ENCODE measurements around the gene NEURL1. TPM values are rescaled to one million over a fixed set of nuclear protein-coding genes. Genes with fewer than 3 reads are reported as not detected.

The NEURL1 gene
- total RNA-seq, 1 donor = under 0.01 TPM

- no peak for TF ChIP-seq CTCF (IDR thresholded peaks at IDR 0.05; ENCODE audit: insufficient read depth, low read depth, low read length)
- DNase-seq (ENCODE audit: low read depth) = no peak
- H3K4me3 ChIP-seq (ENCODE audit: low read depth, low read length) = no peak overlapping the region
Observed at GRCh38 chr10:103454026-103454425, 39.5 kb upstream of the NEURL1 start.

GRCh38 chr10:103455235-103455634, 38.3 kb upstream of the NEURL1 start:
- H3K4me3 ChIP-seq (ENCODE audit: low read depth, low read length) = no peak overlapping the region
- no peak for DNase-seq (ENCODE audit: low read depth)
- no peak for TF ChIP-seq CTCF (IDR thresholded peaks at IDR 0.05; ENCODE audit: insufficient read depth, low read depth, low read length)

- no peak overlapping the region for H3K4me3 ChIP-seq (ENCODE audit: low read depth, low read length)
- no peak for DNase-seq (ENCODE audit: low read depth)
- TF ChIP-seq CTCF (IDR thresholded peaks at IDR 0.05; ENCODE audit: insufficient read depth, low read depth, low read length) = no peak
Observed at GRCh38 chr10:103456074-103456660, 37.3 kb upstream of the NEURL1 start.

GRCh38 chr10:103457176-103457712, 36.3 kb upstream of the NEURL1 start:
- DNase-seq (ENCODE audit: low read depth) = no peak
- H3K4me3 ChIP-seq (ENCODE audit: low read depth, low read length) = no peak overlapping the region
- TF ChIP-seq CTCF (IDR thresholded peaks at IDR 0.05; ENCODE audit: insufficient read depth, low read depth, low read length) = no peak

- DNase-seq (ENCODE audit: low read depth) = no peak
- TF ChIP-seq CTCF (IDR thresholded peaks at IDR 0.05; ENCODE audit: insufficient read depth, low read depth, low read length) = no peak
- no peak overlapping the region for H3K4me3 ChIP-seq (ENCODE audit: low read depth, low read length)
Observed at GRCh38 chr10:103457896-103458583, 35.5 kb upstream of the NEURL1 start.

GRCh38 chr10:103458720-103459119, 34.8 kb upstream of the NEURL1 start, which contains the start of gene CALHM1:
CALHM1 (minus strand) TSS chr10:103458900; CDS start chr10:103458751, 149 bp downstream.
- H3K4me3 ChIP-seq (ENCODE audit: low read depth, low read length) = no peak within 1 kb of the TSS

More at GRCh38 chr10:103458720-103459119, 34.8 kb upstream of the NEURL1 start, which contains the start of gene CALHM1:
- no peak for TF ChIP-seq CTCF (IDR thresholded peaks at IDR 0.05; ENCODE audit: insufficient read depth, low read depth, low read length)
- DNase-seq (ENCODE audit: low read depth) = no peak

All from fibroblast of villous mesenchyme (primary cell).